Measurements from ENCODE around the gene ZNF142.

ZNF142 gene

GRCh38 chr2:218645126-218645525 lies 14.3 kb downstream of the ZNF142 start:
- H3K4me1 ChIP-seq (ENCODE audit: control insufficient read depth, insufficient read depth, low read length), result no peaks in the 10 kb centered on the region
- H3K4me3 ChIP-seq (ENCODE audit: low read depth, low read length), result no peak overlapping the region
- no peaks in the 10 kb centered on the region for H3K9me3 ChIP-seq (ENCODE audit: control insufficient read depth, insufficient read depth, low read length)
- H3K9ac ChIP-seq (ENCODE audit: low read depth, low read length), result no peak overlapping the region
- H3K36me3 ChIP-seq (ENCODE audit: control insufficient read depth, insufficient read depth, low read length), result peaks cover 70% of the 10 kb centered on the region
- H3K27me3 ChIP-seq (ENCODE audit: control insufficient read depth, insufficient read depth, low read length), result no peaks in the 10 kb centered on the region

DNA sequence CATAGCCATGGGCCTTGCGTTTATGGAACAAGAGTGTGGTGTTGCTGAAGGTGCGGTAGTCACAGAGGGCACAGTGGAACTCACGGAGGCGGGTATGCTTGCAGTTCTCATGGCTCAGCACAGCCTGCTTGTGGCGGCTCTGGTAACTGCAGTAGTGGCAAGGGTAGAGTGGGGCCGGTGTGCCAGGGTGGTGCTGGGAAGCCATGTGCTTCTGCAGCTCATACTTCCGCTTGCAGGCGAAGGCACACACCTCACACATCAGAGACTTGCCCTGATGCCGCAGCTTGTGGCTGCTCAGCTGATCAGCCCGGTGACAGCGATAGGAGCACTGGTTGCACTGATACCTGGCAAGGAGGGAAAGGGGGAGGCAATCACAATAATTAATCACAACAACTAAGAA lies 14.7 kb downstream of the ZNF142 start:
- no peaks in the 10 kb centered on the region for H3K27me3 ChIP-seq (ENCODE audit: control insufficient read depth, insufficient read depth, low read length)
- H3K36me3 ChIP-seq (ENCODE audit: control insufficient read depth, insufficient read depth, low read length), result peaks cover 67% of the 10 kb centered on the region
- H3K9ac ChIP-seq (ENCODE audit: low read depth, low read length), result no peak overlapping the region
- no peak overlapping the region for H3K4me3 ChIP-seq (ENCODE audit: low read depth, low read length)
- H3K4me1 ChIP-seq (ENCODE audit: control insufficient read depth, insufficient read depth, low read length), result no peaks in the 10 kb centered on the region
- H3K9me3 ChIP-seq (ENCODE audit: control insufficient read depth, insufficient read depth, low read length), result no peaks in the 10 kb centered on the region

DNA sequence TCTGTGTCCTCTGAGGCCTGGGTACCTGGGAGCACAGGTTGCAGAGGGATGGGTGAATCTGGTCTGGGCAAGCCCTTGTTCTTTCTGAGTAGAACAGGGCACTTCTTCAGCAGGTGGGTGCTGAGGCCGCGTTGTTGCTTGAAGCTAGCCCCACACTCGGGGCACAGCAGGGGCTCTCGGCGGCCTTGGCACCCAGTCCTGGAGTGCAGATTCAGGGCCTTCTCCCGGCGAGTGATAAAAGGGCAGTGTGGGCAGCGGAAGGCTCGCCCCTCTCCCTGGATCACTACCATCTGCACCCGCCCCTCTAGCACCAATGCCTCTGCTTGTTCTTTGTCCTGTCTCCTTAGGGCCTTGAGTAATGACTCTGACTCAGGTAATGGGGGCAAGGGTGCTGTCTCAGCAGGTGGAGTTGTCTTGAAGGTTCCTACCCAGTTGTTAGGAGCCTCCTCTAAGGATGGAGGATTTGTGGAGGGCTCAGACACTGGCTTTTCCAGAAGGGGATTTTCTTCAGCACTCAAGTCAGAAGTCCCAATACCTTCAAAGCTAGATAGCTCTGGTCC lies 15.6 kb downstream of the ZNF142 start:
- H3K27me3 ChIP-seq (ENCODE audit: control insufficient read depth, insufficient read depth, low read length), result no peaks in the 10 kb centered on the region
- no peaks in the 10 kb centered on the region for H3K4me1 ChIP-seq (ENCODE audit: control insufficient read depth, insufficient read depth, low read length)
- no peak overlapping the region for H3K9ac ChIP-seq (ENCODE audit: low read depth, low read length)
- no peaks in the 10 kb centered on the region for H3K9me3 ChIP-seq (ENCODE audit: control insufficient read depth, insufficient read depth, low read length)
- H3K4me3 ChIP-seq (ENCODE audit: low read depth, low read length), result no peak overlapping the region
- H3K36me3 ChIP-seq (ENCODE audit: control insufficient read depth, insufficient read depth, low read length), result peaks cover 62% of the 10 kb centered on the region

DNA sequence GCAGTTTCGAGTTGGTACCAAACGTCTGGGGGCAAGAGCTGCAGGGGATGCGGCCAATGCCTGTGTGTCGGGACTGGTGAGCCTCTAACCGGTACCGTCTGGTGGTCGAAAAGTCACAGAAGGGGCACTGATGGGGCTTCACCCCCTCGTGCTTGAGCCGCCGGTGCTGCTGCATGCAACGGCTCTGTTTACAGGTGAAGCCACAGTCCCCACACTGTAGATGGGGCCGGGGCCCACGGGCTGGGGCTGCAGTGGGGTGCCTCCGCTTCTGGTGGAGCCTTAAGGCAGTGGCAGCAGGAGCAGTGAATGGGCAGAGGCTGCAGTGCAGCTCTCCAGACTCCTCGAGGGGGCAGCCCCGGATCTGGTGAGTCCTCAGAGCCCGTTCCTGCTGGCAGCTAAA lies 16.6 kb downstream of the ZNF142 start:
- no peak overlapping the region for H3K9ac ChIP-seq (ENCODE audit: low read depth, low read length)
- no peak overlapping the region for H3K4me3 ChIP-seq (ENCODE audit: low read depth, low read length)
- H3K4me1 ChIP-seq (ENCODE audit: control insufficient read depth, insufficient read depth, low read length), result no peaks in the 10 kb centered on the region
- H3K9me3 ChIP-seq (ENCODE audit: control insufficient read depth, insufficient read depth, low read length), result no peaks in the 10 kb centered on the region
- H3K36me3 ChIP-seq (ENCODE audit: control insufficient read depth, insufficient read depth, low read length), result peaks cover 60% of the 10 kb centered on the region
- H3K27me3 ChIP-seq (ENCODE audit: control insufficient read depth, insufficient read depth, low read length), result no peaks in the 10 kb centered on the region

- no peaks in the 10 kb centered on the region for H3K27me3 ChIP-seq (ENCODE audit: control insufficient read depth, insufficient read depth, low read length)
- no peak overlapping the region for H3K4me3 ChIP-seq (ENCODE audit: low read depth, low read length)
- H3K4me1 ChIP-seq (ENCODE audit: control insufficient read depth, insufficient read depth, low read length), result no peaks in the 10 kb centered on the region
- H3K9ac ChIP-seq (ENCODE audit: low read depth, low read length), result no peak overlapping the region
- H3K9me3 ChIP-seq (ENCODE audit: control insufficient read depth, insufficient read depth, low read length), result no peaks in the 10 kb centered on the region
- H3K36me3 ChIP-seq (ENCODE audit: control insufficient read depth, insufficient read depth, low read length), result peaks cover 56% of the 10 kb centered on the region
These were observed 17.2 kb downstream of the ZNF142 start for GRCh38 chr2:218642121-218642656.

DNA sequence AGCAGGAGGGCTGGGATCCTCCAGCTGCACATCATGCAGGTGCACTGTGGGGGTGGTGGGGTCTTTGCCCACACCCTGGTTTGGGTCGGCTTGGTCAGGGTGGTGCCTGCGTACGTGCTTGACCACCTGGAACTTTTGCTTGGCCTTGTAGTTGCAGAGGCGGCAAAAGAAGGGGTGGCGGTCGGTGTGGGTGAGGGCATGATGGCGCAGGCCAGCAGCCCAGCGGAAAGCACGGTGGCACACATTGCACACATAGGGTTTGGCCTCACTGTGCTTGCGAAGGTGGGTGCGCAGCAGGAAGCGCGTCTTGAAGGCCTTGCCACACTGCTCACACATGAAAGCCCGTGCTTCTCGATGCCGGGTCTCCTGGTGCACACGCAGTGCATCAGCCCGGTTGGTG lies 21.1 kb downstream of the ZNF142 start:
- Histone ChIP-seq H3K9ac (ENCODE audit: low read depth, low read length) (no peak overlapping the region), H3K27me3 (ENCODE audit: control insufficient read depth, insufficient read depth, low read length) (no peaks in the 10 kb centered on the region), H3K4me1 (ENCODE audit: control insufficient read depth, insufficient read depth, low read length) (no peaks in the 10 kb centered on the region), H3K9me3 (ENCODE audit: control insufficient read depth, insufficient read depth, low read length) (no peaks in the 10 kb centered on the region), H3K36me3 (ENCODE audit: control insufficient read depth, insufficient read depth, low read length) (peaks cover 39% of the 10 kb centered on the region), H3K4me3 (ENCODE audit: low read depth, low read length) (no peak overlapping the region)

DNA sequence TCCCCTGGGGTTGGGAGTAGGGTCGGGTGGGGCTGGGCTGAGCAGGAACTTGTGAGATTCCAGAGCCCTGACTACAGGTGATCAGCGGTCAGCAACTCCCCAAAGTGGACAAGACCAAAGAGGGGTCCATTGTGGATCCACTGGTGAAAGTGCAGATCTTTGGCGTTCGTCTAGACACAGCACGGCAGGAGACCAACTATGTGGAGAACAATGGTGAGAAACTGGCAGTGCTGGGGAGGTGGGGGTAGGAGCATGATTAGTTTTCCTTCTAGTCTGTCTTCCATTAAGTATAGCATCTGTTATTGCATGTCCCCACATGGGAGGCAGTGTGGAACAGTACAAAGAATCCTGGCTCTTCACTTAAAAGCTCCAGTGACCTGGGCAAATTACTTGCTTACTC lies 23.7 kb downstream of the ZNF142 start:
- H3K27me3 ChIP-seq (ENCODE audit: control insufficient read depth, insufficient read depth, low read length), result no peaks in the 10 kb centered on the region
- peaks cover 25% of the 10 kb centered on the region for H3K36me3 ChIP-seq (ENCODE audit: control insufficient read depth, insufficient read depth, low read length)
- no peaks in the 10 kb centered on the region for H3K9me3 ChIP-seq (ENCODE audit: control insufficient read depth, insufficient read depth, low read length)

GRCh38 chr2:218631837-218632236 lies 27.6 kb downstream of the ZNF142 start:
- Histone ChIP-seq H3K9me3 (ENCODE audit: control insufficient read depth, insufficient read depth, low read length) (no peaks in the 10 kb centered on the region), H3K4me3 (ENCODE audit: low read depth, low read length) (no peak overlapping the region), H3K36me3 (ENCODE audit: control insufficient read depth, insufficient read depth, low read length) (peaks cover 10% of the 10 kb centered on the region), H3K4me1 (ENCODE audit: control insufficient read depth, insufficient read depth, low read length) (no peaks in the 10 kb centered on the region), H3K9ac (ENCODE audit: low read depth, low read length) (no peak overlapping the region), H3K27me3 (ENCODE audit: control insufficient read depth, insufficient read depth, low read length) (no peaks in the 10 kb centered on the region)

More for the DNA sequence above, 23.7 kb downstream of the ZNF142 start:
- Histone ChIP-seq H3K4me1 (ENCODE audit: control insufficient read depth, insufficient read depth, low read length) (no peaks in the 10 kb centered on the region), H3K9ac (ENCODE audit: low read depth, low read length) (no peak overlapping the region), H3K4me3 (ENCODE audit: low read depth, low read length) (no peak overlapping the region)

DNA sequence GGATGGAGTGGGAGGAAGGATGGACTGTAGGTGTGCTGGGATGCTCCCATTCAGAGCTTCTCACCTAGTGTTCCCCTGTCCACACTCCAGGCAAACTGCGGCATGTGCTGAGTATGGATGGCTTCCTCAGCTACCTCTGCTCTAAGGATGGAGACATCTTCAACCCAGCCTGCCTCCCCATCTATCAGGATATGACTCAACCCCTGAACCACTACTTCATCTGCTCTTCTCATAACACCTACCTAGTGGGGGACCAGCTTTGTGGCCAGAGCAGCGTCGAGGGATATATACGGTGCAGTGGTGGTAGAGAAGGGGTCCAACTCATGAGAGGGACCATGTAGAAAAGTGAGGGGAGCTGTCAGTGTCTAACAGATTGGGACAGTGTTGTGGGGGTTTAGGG lies 31.5 kb downstream of the ZNF142 start:
- Histone ChIP-seq H3K27me3 (ENCODE audit: control insufficient read depth, insufficient read depth, low read length) (no peaks in the 10 kb centered on the region), H3K4me1 (ENCODE audit: control insufficient read depth, insufficient read depth, low read length) (no peaks in the 10 kb centered on the region), H3K9ac (ENCODE audit: low read depth, low read length) (no peak overlapping the region), H3K9me3 (ENCODE audit: control insufficient read depth, insufficient read depth, low read length) (no peaks in the 10 kb centered on the region), H3K36me3 (ENCODE audit: control insufficient read depth, insufficient read depth, low read length) (no peaks in the 10 kb centered on the region), H3K4me3 (ENCODE audit: low read depth, low read length) (no peak overlapping the region)

DNA sequence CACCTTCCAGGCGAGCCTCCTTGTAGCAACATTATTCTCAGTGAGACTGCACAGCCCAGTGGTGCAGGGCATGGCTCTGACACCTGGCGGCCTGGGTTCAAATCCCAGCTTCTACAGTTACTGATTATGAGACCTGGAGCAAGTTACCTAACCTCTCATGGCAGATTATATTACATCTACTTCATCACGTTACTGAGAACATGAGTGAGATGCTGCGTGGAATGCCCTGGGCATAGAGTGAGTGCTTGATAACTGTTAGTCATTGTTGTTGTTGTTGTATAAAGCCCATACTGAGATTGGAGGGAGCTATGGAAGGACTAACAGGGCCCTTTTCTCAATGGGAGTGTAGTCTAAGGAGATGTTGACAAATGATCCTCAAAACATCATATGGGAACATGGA lies 33.1 kb downstream of the ZNF142 start:
- no peaks in the 10 kb centered on the region for H3K27me3 ChIP-seq (ENCODE audit: control insufficient read depth, insufficient read depth, low read length)
- no peak overlapping the region for H3K4me3 ChIP-seq (ENCODE audit: low read depth, low read length)
- H3K36me3 ChIP-seq (ENCODE audit: control insufficient read depth, insufficient read depth, low read length), result no peaks in the 10 kb centered on the region
- H3K9me3 ChIP-seq (ENCODE audit: control insufficient read depth, insufficient read depth, low read length), result no peaks in the 10 kb centered on the region
- no peak overlapping the region for H3K9ac ChIP-seq (ENCODE audit: low read depth, low read length)
- no peaks in the 10 kb centered on the region for H3K4me1 ChIP-seq (ENCODE audit: control insufficient read depth, insufficient read depth, low read length)

- no peaks in the 10 kb centered on the region for H3K27me3 ChIP-seq (ENCODE audit: control insufficient read depth, insufficient read depth, low read length)
- H3K4me3 ChIP-seq (ENCODE audit: low read depth, low read length), result no peak overlapping the region
- H3K4me1 ChIP-seq (ENCODE audit: control insufficient read depth, insufficient read depth, low read length), result no peaks in the 10 kb centered on the region
- no peaks in the 10 kb centered on the region for H3K36me3 ChIP-seq (ENCODE audit: control insufficient read depth, insufficient read depth, low read length)
- no peak overlapping the region for H3K9ac ChIP-seq (ENCODE audit: low read depth, low read length)
- no peaks in the 10 kb centered on the region for H3K9me3 ChIP-seq (ENCODE audit: control insufficient read depth, insufficient read depth, low read length)
These were observed 36.1 kb downstream of the ZNF142 start for GRCh38 chr2:218623366-218623705.

GRCh38 chr2:218622606-218623365 lies 36.6 kb downstream of the ZNF142 start:
- no peaks in the 10 kb centered on the region for H3K27me3 ChIP-seq (ENCODE audit: control insufficient read depth, insufficient read depth, low read length)
- no peaks in the 10 kb centered on the region for H3K4me1 ChIP-seq (ENCODE audit: control insufficient read depth, insufficient read depth, low read length)
- no peak overlapping the region for H3K4me3 ChIP-seq (ENCODE audit: low read depth, low read length)

More at GRCh38 chr2:218622606-218623365, 36.6 kb downstream of the ZNF142 start:
- H3K9me3 ChIP-seq (ENCODE audit: control insufficient read depth, insufficient read depth, low read length), result no peaks in the 10 kb centered on the region
- H3K36me3 ChIP-seq (ENCODE audit: control insufficient read depth, insufficient read depth, low read length), result no peaks in the 10 kb centered on the region
- no peak overlapping the region for H3K9ac ChIP-seq (ENCODE audit: low read depth, low read length)
